T-helper 9 cell (primary cell): ENCODE measurements around the gene LAMA2.

Experiments
- DNase-seq: peaks from one replicate; pipeline ENCODE4 v3.0.0-alpha.2; 2020

Gene LAMA2

DNA sequence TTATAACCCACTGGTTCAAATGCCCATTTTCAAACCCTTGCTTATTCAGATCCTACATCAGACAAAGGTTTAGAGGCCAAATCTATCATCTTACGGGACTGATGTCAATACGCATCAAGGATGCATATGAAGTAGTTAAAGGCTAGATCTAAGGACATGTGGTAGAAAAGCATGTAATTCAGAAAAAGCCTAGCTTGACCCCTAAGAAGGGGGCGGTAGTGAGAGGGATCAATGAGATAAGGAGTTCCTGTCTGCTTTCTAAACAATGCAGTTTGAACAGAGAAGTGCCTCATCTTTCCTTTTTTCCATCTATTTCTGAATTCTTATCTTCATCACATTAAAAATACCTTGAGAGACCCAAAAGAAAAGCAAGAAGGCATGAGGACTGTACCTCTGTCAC lies 589.3 kb downstream of the LAMA2 start:
- no peak for DNase-seq

DNA sequence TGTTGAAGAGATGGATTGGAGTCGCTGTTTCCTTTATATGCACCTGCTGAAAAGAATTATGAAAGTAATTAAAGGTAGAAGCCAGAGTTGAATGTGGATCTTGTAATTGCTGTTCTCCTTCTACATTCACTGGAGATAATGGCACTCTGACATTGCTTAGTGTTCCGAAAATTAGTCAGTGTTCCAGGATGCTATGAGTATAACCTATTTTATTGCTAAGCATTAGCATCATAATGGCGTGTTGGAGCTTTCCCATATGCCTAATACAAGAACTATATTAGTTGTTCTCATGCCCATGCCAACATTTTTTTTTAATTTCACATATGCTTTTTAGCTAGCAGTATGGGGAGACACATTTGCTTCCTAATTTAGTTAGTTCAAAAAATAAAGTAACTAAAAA lies 590.6 kb downstream of the LAMA2 start:
- DNase-seq, result no peak

DNA sequence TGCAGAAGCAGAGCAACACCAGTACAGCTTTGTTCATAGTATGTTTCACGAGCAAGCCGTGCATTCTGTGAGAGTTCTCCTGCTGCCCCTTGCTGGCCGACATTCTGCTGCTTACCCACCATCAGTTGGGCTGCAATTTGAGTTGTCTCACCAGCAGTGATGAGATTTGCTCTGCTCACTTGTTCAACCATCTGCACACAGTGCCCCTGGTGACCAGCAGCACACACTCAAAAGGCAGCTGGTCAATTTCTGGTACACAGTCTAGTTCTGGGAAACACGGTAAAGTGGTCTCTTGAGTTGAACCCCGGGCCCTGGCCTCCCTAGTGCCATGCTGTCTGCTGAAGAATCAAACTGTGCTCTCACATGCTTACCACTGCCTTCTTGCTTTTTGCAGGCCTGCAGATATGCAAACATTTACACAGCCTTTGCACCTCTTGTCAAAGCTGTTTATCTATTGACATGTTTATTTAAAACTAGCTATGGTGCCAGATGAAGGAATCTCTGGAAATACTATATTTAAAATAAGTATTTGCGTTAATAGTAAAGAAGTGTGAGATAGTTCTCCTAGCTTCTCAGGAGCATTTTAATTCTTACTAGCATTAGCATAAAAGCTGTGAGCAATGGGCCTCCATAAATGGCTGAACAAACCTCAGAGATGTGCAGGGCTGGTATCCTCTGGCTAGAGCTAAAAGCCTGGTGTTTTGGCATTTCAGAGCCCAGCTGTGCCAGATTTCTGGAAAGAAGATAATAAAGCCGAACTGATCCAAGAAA lies 592.7 kb downstream of the LAMA2 start:
- DNase-seq, result no peak

DNA sequence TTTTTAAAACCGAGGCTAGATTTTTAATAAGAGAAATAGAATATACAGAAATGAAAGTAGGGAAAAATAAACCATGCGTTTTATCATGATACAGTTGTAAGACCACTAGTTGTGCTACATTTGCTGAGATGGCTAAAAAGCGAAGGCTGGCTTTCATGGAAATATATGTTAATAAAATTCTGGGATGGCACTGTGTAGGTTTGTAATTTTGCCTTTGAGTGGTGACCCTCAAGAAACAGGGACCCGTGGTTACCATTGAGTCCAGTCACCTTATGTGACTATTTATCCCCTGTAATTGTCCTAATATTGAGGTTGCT lies 593.3 kb downstream of the LAMA2 start:
- no peak for DNase-seq

DNA sequence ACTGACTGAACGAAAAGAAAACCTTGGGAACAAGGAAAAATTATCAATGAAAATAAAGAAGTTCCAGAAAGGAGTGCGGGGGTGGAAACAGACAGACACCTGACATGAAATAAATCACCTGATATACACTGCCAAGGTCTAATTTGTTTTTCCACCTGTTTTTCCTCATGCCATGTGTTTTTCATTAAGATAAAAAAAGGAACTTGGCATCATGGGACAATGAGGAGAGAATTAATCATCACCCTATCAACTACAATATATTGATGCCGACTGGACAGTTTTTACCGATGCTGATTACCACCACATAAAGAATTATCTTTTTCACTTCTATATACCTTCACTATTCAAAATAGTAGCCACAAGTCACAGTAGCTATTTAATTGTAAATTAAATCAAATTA lies 593.9 kb downstream of the LAMA2 start:
- DNase-seq, result no peak

DNA sequence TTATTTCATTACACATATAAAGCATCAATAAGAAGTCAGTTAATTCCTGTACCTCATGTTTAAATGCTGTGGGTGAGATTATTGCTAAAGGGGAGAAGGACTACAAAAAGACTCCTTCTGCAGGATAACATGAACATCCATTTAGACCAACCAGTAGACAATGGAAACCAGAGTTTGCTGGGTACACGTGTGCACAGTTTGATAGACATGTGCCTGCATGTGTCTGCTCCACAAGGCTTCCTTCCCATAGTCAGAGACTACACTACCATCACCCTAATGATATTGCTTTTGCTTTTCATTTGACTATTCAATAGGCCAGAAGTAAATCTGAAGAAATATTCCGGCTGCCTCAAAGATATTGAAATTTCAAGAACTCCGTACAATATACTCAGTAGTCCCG lies 595.4 kb downstream of the LAMA2 start:
- no peak for DNase-seq

DNA sequence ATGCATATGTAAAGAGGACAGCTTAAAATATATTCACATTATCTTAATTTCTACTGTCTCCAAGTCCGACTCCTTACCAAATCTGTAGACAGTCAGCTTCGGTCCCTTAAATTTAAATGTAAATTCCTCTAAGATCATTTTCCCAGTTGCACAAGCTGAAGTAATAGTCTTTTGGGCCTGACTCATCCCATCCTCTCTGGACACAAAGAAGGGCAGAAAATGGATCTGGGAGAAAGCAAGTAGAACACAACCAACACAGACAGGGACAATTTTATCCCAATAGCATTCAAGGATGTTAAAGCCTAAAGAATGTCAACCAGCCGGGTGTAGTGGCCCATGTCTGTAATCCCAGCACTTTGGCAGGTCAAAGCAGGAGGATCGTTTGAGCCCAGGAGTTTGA lies 598.8 kb downstream of the LAMA2 start:
- DNase-seq, result no peak

DNA sequence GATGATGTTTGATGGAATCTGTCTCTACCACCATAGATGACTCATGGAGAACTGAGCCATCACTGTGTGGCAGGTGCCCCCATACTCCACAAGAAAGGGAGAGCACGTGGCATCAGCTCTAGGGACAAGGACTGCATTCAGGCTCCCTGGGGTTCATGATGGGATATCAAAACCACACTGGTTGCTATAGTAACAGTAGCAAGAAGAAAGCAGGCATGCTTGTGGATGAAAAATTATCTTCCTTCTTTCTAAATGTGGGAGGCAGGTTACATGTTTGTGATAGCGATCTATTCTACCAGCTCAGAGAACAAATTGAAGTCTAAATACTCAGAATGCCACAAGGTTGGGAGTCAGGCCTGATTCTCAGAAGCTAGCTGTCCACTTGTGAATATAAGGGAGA lies 602.8 kb downstream of the LAMA2 start:
- no peak for DNase-seq

DNA sequence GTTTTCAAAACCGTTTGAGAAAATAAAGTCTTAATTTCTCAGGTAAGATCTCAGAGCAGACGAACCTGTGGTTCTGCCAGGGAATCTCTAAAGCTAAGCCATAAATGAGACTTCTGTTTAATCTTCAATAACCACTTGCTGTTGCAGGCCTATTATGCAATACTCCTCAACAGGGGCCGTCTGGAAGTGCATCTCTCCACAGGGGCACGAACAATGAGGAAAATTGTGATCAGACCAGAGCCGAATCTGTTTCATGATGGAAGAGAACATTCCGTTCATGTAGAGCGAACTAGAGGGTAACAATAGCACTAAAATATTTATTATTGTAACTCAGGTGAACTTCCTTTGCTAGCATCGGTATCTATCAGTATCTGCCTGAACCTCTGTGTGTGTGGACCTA lies 603.4 kb downstream of the LAMA2 start:
- DNase-seq, result no peak

DNA sequence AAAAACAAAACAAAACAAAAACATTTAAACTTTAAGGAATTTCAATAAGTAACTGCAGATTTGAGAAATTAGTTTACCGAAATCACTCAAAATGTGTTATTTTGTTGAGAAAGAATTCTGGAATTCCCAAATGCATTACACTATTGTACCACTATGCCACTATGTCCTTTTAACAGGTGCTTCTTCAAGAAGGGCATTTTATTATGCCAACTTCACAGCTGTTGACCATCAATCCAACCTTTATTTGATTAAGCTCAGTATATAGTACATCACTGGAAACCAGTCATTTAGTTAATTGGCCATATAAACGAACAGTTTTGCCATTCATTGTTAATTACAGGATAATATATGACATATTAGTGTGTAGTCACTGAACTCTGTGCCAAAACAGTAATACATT lies 605.4 kb downstream of the LAMA2 start:
- DNase-seq, result no peak

DNA sequence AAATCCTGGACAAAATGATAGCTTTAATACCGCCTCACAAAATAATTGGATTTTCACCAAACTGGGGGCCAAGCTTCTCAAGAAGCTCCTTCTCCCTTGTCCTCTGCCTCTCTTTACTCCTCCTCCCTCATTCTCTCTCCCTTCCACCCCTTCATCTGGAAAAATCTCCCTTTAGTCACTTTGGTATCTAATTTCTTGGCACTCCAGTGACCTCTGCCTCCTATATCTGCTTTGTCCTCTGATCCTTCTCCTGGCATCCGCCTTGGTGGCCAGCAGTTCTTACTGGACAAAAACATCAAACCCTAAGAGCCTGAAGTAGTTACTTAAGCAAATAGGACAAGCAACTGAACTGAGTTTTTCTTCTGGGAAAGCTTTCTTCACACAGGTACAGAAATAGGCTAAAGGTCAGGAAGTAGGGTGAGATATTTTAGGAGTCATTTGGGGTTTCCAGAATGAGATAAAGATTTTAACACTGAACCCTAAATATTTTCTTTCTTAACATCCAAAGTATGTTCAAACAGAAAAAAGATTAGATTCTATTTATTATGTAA lies 606.4 kb downstream of the LAMA2 start:
- DNase-seq, result no peak

DNA sequence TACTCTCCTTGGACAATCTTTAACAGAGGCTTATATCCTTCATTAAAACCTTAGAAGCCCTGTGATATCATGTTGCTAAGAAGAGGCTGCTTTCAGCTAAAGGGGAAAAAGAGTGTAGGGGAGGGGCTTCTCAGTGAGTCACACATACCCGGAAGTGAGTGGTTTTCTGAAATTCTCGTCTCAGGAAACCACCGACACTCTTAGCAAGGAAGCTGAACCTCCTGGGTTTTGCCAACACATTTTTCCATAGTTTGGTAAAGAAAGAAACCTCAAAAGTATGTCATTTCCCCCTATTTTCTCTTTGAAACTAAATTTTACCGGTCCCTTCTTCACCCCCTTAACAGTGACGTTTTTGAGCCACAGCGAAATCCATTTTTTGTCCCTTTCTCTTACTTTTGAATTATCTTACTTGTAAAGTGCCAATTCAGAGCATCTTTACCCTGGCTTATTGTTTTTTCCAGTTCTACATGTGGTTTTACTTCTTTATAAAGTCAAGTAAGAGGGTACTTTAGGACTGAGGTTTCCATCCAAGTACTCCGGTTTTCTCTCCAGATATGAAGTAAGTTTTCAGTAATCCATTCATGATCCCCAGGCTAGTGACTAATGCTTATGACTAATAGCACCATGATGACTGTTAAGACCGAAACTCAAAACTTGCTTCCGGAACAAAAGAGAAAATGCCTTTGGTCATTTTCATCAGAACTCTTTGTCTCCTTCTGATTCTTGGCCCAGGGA lies 607.8 kb downstream of the LAMA2 start:
- DNase-seq, result peak; percentile 29

DNA sequence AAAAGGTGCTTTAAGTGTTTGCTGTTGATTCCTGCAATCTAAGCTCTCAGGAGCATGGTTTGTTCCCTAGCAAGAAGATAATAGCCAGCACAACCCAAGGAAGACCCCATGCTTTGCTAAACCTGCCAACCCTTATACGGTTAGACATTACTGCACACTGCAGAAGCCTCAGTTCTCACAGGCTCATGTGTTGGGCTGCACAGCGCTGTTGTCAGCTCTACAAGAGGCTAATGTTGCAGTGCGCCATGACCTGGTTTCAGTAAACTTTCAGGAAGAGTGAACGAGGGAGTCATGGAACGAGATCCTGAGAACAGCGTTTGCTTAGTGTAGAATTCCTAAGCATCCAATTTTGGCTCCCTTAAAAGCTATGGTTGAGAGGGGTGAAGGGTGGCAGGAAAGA lies 608.5 kb downstream of the LAMA2 start:
- DNase-seq, result no peak

DNA sequence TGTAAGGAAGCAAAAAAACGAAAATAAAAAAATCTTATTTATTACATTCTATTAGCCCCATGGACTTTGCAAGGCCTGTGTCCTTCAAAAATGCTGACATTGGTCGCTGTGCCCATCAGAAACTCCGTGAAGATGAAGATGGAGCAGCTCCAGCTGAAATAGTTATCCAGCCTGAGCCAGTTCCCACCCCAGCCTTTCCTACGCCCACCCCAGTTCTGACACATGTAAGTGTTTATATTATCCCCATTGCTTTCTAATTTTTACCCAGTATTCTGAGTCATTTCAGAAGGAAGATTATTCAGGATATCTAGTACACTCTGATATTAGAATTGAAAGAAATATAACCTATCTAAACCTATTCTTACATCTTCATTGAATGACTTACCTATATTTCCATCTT lies 609.3 kb downstream of the LAMA2 start:
- no peak for DNase-seq

DNA sequence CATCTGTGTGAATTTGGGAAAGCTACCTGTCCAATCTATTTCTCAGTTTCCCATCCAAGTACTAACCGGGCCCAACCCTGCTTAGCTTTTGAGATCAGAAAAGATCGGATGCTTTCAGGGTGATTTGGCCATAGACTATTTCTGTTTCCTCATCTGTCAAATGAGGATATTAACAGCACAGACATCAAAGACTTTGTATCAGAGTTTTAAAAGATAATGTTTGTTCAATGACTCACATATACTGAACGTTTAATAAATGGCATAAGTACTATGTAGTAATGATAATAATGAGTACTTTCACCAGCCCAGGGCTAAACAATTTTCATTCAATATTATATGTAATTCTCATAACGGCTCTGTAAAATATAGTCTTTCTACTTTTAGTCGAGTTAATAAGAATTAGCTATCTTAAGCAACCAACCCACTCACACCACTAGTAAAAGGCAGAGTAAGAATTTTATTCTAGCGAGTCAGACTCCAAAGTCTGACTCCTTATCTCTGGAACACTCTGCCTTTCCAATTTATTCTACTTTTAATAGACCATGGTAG lies 610.5 kb downstream of the LAMA2 start:
- DNase-seq, result no peak

DNA sequence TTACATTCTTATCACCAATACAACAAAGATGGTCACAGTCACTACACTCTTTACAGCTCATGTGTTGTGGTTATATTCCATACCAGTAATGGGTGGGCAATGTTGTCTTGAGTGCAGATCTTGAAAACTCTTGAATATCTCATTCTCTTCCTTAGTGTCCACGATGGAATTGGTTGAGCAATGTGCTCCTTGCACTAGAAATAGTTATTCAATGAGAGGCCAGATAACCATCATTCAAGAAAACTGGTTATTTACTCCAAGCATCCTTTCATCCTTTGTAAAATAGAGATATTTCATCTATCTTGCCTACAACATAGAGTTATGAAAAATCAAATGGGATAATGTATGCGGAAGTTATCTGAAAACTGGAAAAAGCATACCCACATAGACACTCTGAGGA lies 611.2 kb downstream of the LAMA2 start:
- DNase-seq, result no peak

DNA sequence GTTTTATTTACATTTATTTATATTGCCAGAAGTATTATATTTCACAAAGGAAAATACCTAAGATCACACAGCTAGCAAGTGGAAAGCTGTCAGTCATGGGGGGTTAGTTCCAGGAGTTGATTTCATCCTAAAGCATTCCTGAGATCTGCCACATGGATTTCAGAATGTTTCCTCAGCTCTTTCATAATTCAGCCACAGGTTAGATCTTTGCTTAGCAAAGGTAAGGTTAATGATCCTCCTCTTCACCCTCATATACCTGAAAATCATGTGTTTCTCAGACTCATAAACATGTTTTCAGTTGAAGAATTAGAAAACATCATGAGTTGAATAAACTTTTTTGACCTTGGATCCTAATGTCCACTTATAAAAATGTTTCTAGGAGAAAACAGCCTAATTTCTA lies 611.6 kb downstream of the LAMA2 start:
- no peak for DNase-seq

DNA sequence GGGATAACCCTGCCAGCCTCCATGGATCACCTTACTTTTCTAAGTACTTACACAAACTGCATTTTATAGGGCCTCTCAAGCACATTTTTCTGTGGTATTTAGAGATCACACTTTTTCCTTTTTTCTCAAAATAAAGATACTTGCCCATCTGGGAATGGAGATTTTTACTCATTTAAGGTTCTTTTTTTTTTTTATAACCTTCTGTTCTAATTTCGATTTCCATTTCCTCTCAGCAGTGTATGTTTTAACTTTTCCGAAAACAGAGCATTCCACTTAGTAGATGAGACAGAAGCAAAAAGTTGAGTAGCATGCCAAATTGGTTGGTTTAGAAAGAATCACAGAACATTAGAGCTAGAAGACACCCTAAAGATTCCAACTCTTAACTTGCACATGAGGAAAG lies 612.7 kb downstream of the LAMA2 start:
- no peak for DNase-seq

DNA sequence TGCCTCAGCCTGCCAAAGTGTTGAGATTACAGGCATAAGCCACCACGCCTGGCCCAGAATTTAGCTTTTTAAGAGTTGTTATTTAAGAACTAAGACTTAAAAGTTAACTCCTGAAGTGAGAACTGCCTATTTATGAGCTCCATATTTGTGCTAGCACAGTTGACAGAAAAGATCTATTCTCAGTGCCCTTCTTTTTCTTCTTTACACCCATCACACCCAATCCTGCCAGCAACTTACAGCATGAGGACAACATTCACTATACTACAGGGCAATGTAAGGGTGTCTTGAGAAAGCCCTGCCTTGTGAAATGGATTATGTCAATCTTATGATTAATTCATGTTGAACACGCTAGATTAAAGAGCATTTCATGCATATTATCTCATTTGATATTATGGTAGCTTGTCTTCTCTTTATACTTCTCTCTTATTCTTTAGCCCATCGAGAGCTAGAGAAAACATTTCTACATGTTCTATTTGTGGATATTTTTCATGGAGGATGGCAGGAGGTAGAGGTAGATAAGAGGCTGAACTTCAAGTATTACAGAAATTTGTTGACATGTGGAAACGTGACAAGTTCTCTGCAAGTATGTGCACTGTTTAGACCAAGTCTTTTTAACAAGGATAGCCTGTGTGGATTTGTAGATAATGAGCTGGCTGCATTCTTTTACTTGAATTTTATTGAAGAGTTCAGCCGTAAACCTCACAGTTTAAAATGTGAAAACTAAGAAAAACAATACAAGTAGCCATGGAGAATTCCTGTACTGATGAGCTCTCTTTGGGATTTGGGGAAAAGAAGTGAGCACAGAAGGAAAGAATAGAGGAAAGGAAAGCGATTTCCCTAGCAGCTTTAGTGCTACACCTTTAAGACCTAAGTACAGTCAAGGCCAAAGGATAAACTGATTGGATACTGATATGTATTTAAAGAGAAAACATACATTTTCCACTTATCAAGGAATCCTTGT lies 614.8 kb downstream of the LAMA2 start:
- no peak for DNase-seq

DNA sequence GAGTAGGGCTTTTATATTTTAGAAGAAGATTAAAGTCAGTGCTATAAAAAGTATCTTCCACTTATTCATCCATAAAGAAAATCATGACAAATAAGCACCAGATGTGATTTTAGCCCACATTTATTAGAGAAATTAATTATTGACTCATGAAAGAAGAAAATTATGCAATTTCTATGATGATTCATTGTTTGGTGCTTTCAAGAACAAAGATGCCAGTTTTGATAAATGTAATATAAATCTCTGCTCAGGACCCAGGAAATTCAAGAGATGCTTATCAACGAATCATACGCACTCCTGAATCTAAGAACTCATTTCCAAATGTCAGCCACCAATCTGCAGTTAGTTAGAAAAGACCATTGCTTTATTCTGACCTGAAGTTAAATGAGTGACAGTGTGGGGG lies 615.6 kb downstream of the LAMA2 start:
- DNase-seq, result no peak

DNA sequence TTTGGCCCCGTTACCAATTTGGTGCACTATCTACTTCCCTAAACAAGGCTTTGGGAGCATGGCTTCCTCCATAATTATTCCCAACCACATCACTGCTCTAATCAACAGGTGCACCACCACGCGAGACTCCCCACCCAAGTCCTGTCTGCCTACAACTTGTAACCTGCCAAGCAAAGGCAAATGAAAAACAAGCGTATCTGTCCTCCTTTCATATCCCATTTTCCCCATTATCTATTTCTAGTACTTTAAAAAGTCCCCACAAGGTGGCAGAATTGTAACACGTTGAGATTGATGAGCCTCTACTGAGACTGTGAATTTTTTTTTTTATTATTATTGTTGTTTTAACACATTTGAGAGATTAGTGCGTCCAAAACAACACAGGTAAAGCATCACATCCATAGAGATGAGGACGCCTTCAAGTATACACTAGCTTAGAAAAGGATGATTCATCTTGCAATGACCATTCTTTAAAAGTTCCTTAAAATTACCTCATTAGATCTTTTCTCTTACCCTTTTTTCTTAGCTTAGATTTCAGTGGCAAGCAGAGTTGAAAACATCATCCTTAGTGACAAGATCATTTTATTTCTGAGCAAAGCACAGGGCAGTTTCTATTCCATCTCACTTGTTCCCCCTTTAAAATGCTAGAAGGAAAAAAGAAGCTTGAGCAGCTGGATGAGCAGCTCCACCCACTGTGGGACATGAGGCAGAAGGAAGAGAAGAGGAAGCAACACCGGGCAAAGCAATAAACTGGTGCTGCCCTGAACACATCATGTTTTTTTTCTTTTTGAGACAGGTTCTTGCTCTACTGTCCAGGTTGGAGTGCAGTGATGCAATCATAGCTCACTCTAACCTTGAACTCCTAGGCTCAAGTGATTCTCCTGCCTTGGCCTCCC lies 616.3 kb downstream of the LAMA2 start:
- DNase-seq, result no peak

DNA sequence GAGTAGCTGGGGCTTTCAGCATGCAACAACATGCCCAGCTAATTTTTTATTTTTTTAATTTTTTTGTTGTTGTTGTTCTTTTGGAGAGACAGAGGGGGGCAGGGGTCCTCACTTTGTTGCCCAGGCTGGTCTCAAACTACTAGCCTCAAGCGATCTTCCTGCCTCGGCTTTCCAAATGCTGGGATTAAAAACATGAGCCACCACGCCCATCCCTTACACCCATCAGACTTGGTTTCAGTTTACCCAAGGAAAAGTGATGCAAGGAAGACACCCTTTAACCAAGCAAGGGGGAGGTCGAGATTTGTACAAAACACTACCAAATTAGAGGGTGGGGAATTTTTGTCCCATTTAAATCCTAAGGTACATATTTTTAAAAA lies 616.9 kb downstream of the LAMA2 start:
- DNase-seq, result no peak
